IPS-15b (cell line): ENCODE measurements around the gene ABRACL.

Experiments used
- H3K27me3 ChIP-seq: one replicate; pipeline ENCODE4 v1.6.1; 2013; ENCODE audit warnings: low read length; ENCODE audit not compliant: control insufficient read depth, insufficient read depth
- H3K36me3 ChIP-seq: one replicate; pipeline ENCODE4 v1.6.1; 2013; ENCODE audit warnings: low read length; ENCODE audit not compliant: control insufficient read depth, insufficient read depth
- H3K4me1 ChIP-seq: one replicate; pipeline ENCODE4 v1.6.1; 2013; ENCODE audit warnings: mild to moderate bottlenecking, low read length; ENCODE audit not compliant: control insufficient read depth, insufficient read depth
- H3K4me3 ChIP-seq: one replicate; pipeline ENCODE4 v1.5.1; 2013; ENCODE audit warnings: low read depth, low read length
- H3K9ac ChIP-seq: one replicate; pipeline ENCODE4 v1.6.1; 2013; ENCODE audit warnings: low read depth, mild to moderate bottlenecking, low read length
- H3K9me3 ChIP-seq: one replicate; pipeline ENCODE4 v1.6.1; 2013; ENCODE audit warnings: mild to moderate bottlenecking, low read length; ENCODE audit not compliant: control insufficient read depth, insufficient read depth

Gene ABRACL

GRCh38 chr6:139064981-139065665, 36.6 kb downstream of the ABRACL start:
- Histone ChIP-seq H3K4me3 (no peak overlapping the region), H3K27me3 (no peaks in the 10 kb centered on the region), H3K9me3 (no peaks in the 10 kb centered on the region), H3K4me1 (no peaks in the 10 kb centered on the region), H3K36me3 (no peaks in the 10 kb centered on the region), H3K9ac (no peak overlapping the region)

- H3K27me3 ChIP-seq, result no peaks in the 10 kb centered on the region
- no peaks in the 10 kb centered on the region for H3K4me1 ChIP-seq
- H3K9me3 ChIP-seq, result no peaks in the 10 kb centered on the region
- H3K36me3 ChIP-seq, result no peaks in the 10 kb centered on the region
- no peak overlapping the region for H3K4me3 ChIP-seq
- H3K9ac ChIP-seq, result no peak overlapping the region
Measured at GRCh38 chr6:139066080-139066479, 37.5 kb downstream of the ABRACL start.

GRCh38 chr6:139068846-139069245, 40.3 kb downstream of the ABRACL start:
- no peaks in the 10 kb centered on the region for H3K36me3 ChIP-seq
- H3K9ac ChIP-seq, result no peak overlapping the region
- no peaks in the 10 kb centered on the region for H3K4me1 ChIP-seq
- H3K9me3 ChIP-seq, result no peaks in the 10 kb centered on the region
- no peaks in the 10 kb centered on the region for H3K27me3 ChIP-seq
- H3K4me3 ChIP-seq, result no peak overlapping the region

GRCh38 chr6:139073118-139073517, 44.6 kb downstream of the ABRACL start:
- Histone ChIP-seq H3K4me1 (no peaks in the 10 kb centered on the region), H3K27me3 (no peaks in the 10 kb centered on the region), H3K36me3 (no peaks in the 10 kb centered on the region), H3K4me3 (no peak overlapping the region), H3K9me3 (no peaks in the 10 kb centered on the region), H3K9ac (no peak overlapping the region)

DNA sequence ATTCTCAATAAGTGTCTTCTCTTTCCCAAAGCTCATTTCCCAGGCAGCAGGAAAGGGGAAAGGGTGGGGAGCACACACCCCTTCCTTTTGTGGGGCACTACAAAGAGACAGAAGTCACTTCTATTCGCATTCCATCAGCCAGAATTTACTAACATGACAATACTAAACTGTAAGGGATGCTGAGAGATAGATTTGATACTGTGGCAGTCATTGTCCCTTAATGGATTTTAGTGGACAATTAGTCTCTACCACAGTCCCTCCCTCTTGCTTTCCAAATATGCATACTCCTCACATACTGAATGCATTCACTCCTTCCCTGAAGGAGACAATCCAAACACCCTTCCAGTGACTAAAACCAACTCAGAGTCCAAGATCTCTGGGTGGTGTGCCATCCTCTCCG, 50.5 kb downstream of the ABRACL start:
- no peaks in the 10 kb centered on the region for H3K27me3 ChIP-seq
- no peak overlapping the region for H3K9ac ChIP-seq
- no peaks in the 10 kb centered on the region for H3K36me3 ChIP-seq
- no peaks in the 10 kb centered on the region for H3K9me3 ChIP-seq
- H3K4me1 ChIP-seq, result no peaks in the 10 kb centered on the region
- H3K4me3 ChIP-seq, result no peak overlapping the region

GRCh38 chr6:139080255-139080920, 51.8 kb downstream of the ABRACL start:
- no peak overlapping the region for H3K4me3 ChIP-seq
- no peaks in the 10 kb centered on the region for H3K27me3 ChIP-seq
- H3K9me3 ChIP-seq, result no peaks in the 10 kb centered on the region
- H3K4me1 ChIP-seq, result no peaks in the 10 kb centered on the region
- H3K36me3 ChIP-seq, result no peaks in the 10 kb centered on the region
- no peak overlapping the region for H3K9ac ChIP-seq

DNA sequence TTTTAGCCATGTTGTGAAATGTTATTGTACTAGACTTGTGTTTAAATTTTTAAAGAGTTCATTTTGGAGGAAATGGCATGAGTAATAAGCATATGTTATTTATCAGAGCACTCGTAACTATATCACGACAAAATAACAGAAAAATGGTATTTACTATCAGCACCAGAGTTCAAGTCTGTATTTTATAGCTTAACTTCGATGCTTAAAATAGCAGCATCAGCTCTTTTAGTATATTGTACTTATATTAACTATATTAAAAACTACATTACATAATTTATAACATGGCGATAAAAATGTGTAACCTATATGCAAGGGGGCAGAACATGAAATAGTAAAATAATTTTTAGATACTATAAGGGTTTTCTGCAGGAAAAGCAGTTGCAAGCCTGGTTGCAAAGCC, 52.9 kb downstream of the ABRACL start:
- H3K4me3 ChIP-seq, result no peak overlapping the region
- no peaks in the 10 kb centered on the region for H3K4me1 ChIP-seq
- no peak overlapping the region for H3K9ac ChIP-seq
- H3K9me3 ChIP-seq, result no peaks in the 10 kb centered on the region
- no peaks in the 10 kb centered on the region for H3K27me3 ChIP-seq
- H3K36me3 ChIP-seq, result no peaks in the 10 kb centered on the region

- Histone ChIP-seq H3K9ac (no peak overlapping the region), H3K36me3 (no peaks in the 10 kb centered on the region), H3K4me1 (no peaks in the 10 kb centered on the region), H3K27me3 (no peaks in the 10 kb centered on the region), H3K4me3 (no peak overlapping the region), H3K9me3 (no peaks in the 10 kb centered on the region)
Measured at GRCh38 chr6:139082370-139082769, 53.8 kb downstream of the ABRACL start.

DNA sequence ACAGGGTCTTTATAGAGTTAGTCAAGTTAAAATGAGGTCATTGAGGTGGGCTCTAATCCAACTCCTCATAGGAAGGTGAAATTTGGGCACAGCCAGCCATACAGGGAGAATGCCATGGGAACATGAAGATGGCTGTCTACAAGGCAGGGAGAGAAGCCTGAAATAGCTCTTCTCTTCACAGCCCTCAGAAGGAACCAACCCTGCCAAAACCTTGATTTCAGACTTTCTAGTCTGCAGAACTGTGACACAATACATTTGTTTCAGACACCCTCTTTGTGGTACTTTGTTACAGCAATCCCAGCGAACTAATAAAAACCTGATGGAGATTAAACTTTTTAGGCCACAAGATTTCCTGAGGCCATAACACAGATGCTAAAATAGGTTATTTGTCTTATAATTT, 63.3 kb downstream of the ABRACL start:
- no peak overlapping the region for H3K9ac ChIP-seq
- no peaks in the 10 kb centered on the region for H3K36me3 ChIP-seq
- H3K4me1 ChIP-seq, result no peaks in the 10 kb centered on the region
- no peaks in the 10 kb centered on the region for H3K27me3 ChIP-seq
- peaks cover 5% of the 10 kb centered on the region for H3K9me3 ChIP-seq
- H3K4me3 ChIP-seq, result no peak overlapping the region
